GM18873 (cell line): ENCODE measurements around the gene NUP210L.

ENCODE experiments used
- ATAC-seq: cut with Tn5 transposase; IDR thresholded peaks from one replicate; pipeline ENCODE4 v1.9.1; 2021; ENCODE audit warnings: mild to moderate bottlenecking, moderate library complexity, moderate number of reproducible peaks; ENCODE audit not compliant: unreplicated experiment, low FRiP score

The NUP210L gene

DNA sequence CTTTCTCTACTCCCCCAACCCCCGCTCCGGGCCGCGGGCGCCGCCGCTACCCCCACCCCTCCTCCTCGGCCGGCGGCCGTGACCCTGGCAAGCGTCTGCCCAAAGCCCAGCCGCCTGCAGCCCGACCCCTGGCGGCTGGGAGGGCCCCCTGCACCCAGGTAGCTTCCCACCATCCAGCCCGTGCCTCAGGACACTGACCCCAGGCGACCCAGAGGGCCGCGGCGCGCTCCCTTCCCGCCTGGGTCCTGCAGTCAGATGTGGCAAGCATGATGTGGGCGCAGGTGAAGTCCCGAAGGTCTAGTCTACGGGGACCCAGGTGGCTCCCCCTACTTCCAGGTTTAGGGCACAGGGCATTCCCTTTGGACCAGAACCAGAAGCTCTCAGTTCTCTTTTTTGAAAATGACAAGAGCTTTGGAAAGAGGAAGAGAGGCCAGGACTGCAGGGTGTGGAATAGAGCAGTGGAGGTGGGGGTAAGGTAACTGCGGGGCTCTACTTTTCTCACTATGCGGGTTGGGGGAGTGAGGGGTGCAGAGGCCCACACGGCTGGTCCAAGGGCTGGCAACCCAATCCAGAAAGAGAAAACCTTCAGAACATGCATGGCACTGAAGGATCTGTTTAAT lies 208.1 kb downstream of the NUP210L start, which contains the start of gene DENND4B:
Gene DENND4B (minus strand): TSS at position 97 of the 620 bp plus-strand sequence. CDS start 2,344 bp downstream, outside the sequence.
- peak; percentile 32 for ATAC-seq

DNA sequence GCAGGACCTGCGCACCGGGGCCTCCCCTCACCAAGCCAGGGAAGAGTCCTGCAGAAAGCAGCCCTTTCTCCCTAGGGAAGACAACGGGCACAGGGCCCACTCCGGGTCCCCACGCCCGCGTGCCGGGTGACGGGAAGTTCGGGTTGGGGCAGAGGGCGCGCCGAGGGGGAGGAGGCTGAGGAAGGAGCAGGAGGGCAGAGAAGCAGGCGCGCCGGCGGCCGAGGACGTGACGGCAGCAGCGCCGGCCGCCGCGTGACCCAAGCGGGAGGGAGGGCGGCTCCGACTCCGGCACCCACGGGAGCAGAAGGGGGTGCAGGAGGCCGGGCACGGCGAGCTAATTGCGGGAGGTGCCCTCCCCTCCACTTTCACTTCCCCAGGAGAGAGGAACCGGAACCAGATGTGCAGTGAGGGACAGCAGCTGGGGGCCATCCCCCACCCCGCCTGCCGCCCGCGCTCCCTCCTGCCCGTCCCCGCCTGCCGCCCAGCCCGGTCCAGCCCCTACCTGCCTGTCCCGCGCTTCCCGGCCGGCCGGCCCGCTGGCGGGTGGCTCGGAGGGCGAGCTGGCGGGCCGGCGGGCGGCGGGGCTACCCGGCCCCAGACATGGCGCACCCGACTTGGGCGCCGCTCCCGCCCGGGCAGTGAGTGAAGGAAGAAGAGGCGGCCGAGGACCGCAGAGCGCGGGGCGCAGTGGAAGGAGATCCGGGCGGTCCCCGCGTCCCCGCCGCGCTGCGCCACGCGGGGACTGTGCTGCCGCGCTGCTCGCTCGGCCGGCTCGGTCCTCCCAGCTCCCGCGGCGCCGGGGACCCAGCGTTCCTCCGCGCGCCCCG lies 208.9 kb downstream of the NUP210L start:
- ATAC-seq = peak; percentile 62

DNA sequence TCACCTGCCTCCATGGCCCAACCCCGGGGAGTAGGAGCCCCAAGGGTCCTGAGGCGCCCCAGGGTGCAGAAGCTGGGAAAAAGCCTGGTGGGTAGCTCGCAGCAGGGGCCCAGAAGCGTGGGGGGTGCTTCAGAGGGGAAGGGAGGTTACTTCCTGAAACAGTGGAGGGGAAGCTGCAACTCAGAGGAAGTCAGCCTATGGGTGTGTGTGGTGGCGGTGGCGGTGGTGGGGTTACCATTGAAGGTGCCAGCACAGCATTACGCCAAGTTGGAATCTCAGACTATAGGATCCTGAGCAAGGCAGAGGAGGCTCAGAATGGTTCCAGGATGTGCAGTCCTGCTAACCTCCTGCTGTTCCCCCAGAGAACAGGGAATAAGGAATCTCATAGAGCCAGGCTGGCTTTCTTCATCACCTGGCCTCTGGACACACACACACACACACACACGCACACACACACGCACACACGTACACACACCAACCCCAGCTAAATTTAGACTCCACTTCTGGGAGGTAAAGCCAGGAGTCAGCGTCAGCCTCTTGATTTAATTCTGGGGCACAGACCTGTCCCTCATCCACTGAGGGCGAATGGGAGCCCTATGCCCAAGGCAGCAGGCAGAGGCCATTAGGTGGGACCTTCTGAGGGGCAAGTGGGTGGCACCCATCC lies 209.6 kb downstream of the NUP210L start:
- peak; percentile 23 for ATAC-seq

- ATAC-seq = no peak
Observed at GRCh38 chr1:153944827-153945117, 210.1 kb downstream of the NUP210L start.

GRCh38 chr1:153944005-153944826 lies 210.7 kb downstream of the NUP210L start:
- no peak for ATAC-seq

GRCh38 chr1:153942766-153943549 lies 211.9 kb downstream of the NUP210L start:
- no peak for ATAC-seq
